GM19035 (cell line): ENCODE results near the gene PTH2.
"Not testable (repeated sequence)": the region's sequence is repeated elsewhere in the genome, so short reads cannot be mapped to it uniquely, and the experiment has no call there.

ENCODE experiments used
- ATAC-seq: cut with Tn5 transposase; IDR thresholded peaks from one replicate; pipeline ENCODE4 v1.9.1; 2021; ENCODE audit not compliant: unreplicated experiment

PTH2 gene

DNA sequence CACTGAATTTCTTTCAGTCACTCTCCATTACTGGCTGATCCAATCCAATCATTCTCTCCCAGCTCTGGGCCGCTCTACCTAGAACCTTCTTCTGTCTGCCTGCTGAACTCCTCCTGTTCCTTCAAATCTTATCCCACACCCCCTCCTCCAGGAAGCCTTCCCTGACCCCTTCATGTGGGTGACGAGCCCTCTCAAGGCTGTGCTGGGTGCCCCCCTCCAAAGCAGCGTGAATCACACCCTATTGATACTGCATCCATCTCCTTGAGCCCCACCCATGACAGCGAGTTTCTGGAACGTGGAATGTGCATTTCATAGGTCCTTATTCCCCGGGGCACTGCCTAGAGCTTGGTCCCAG is 25.2 kb upstream of the PTH2 start:
- no peak for ATAC-seq

DNA sequence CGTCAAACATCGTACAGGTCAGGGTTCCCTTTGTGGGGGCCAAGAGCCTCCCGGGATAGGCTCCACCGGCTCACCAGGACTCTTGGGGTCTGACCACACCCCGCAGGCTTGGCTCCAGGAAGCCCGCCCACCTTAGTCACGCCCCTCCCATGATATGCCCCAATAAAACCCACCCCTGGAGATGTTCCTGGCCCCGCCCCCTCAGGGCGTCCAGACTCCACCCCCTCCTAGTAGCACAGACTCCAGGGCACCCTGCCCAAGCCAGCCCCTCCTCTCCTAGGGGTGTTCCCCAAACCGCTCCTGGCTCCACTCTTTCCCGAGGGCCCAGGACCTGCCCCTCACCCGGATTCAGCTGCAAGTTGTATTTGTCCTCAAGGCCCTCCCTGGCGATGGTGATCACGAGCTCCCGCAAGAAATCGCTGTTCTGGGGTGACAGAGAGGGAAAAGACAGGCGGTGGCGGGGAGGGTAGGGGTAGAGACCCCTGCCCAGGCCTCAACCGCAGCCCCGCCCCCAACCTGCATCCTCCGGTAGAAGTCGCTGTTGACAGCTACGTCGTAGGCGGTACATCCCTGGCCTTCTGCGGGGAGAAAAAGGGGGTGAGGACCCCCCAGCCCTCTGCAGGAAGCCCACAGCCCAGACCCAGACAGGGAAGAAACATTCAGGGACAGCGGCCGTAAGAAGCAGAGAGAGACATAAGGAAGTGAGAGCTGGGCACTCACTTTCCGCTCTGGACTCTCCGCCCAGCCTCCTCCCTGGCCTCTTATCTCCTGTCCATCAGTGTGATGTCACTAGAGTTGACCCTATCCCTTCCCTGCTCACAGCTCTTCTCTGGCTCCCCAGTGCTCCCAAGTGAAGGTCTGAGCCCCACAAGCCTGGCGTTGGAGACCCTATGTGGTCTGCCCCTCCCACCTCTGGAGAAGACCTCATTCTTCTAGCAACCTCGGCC is 24.5 kb upstream of the PTH2 start:
- ATAC-seq, result no peak

- ATAC-seq, result no peak
Observed at GRCh38 chr19:49445997-49446396, 22.8 kb upstream of the PTH2 start.

DNA sequence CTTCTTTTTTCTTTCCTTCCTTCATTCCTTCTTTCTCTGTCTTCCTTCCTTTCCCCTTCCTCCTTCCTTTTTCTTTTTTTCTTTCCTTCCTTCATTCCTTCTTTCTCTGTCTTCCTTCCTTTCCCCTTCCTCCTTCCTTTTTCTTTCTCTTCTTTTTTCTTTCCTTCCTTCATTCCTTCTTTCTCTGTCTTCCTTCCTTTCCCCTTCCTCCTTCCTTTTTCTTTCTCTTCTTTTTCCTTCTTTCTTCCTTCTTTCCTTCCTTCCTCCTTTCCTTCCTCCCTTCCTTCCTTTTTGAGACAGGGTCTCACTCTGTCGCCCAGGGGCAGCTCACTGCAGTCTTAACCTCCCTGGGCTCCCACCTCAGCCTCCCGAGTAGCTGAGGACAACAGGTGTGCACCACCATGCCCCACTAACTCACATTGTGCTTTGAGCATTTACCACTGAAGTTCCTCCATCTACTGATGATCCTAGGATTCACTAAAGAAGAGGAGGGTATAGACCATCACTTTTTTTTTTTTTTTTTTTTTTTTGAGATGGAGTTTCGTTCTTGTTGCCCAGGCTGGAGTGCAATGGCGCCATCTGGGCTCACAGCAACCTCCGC is 21.0 kb upstream of the PTH2 start:
- not testable (repeated sequence) for ATAC-seq

- peak; percentile 80 for ATAC-seq
Observed at GRCh38 chr19:49443366-49444099, 20.3 kb upstream of the PTH2 start.

DNA sequence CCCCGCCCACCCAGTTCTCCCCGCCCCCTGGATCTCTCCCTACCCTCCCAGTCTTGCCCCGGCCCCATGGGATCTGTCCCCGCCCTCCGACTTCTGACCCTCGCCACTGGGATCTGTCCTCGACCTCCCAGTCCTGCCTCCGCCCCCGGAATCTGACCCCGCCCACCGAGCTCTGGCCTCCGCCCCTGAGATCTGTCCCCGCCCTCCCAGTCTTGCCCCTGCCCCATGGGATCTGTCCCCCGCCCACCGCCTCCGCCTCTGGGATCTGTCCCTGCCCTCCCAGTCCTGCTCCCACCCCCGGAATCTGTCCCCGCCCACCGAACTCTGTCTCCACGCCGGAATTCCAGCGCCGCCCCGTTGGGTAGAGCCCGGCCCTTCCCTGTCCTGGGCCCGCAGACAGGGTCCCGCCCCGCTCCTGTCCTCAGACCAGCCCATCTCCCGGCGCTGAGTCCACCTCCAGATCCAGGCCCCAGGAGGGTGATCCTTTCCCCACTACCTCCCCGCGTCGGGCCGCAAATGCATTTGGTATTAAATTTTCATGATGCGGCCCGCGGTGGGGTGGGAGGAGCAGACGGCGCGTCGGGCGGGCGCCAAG is 19.6 kb upstream of the PTH2 start:
- peak; percentile 19 for ATAC-seq

DNA sequence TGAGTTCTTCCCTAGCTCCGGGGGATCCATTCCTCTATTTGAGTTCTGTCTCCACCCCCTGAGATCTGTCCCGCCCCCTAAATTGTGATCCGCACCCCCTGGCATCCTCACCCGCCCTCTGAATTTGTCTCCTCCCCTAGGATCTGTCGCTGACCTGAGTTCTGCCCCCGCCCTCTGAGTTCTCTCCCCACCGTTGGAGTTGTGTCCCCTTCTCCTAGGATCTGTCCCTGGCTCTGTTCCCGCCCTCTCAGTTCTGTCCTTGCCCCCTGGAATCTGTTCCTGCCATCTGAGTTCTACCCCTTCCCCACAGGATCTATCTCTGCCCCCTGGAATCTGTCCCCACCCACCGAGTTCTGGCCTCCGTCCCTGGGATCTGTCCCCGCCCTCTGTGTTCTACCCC is 19.1 kb upstream of the PTH2 start:
- no peak for ATAC-seq

- ATAC-seq, result no peak
Observed at GRCh38 chr19:49441960-49442350, 18.7 kb upstream of the PTH2 start.

- ATAC-seq, result no peak
Observed at GRCh38 chr19:49441210-49441959, 18.1 kb upstream of the PTH2 start, which contains the start of gene SLC17A7. SLC17A7 (minus strand) TSS chr19:49441527; CDS start chr19:49441379, 148 bp downstream.

GRCh38 chr19:49440439-49441209 is 17.4 kb upstream of the PTH2 start:
- ATAC-seq, result no peak

DNA sequence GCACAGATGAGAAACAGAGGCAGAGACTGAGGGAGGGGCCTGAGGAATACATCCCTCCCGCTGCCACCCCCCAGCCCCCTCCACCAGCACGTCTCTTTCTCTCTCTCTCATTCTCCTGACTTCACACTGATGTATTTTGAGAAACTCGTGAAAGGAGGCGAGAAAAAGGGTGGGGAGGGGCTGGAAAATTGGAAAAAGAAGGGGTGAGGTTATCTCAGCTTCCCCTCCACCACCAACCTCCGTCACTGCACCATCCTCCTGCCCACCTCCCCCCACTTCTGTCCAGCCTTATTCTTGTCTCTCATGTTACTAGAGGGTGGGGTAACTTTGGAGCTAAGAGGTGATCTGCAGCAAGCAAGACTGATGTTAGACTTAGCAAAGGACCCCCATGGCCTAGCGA is 16.6 kb upstream of the PTH2 start:
- ATAC-seq, result no peak

GRCh38 chr19:49438261-49438660 is 15.0 kb upstream of the PTH2 start:
- ATAC-seq, result no peak

GRCh38 chr19:49437231-49437630 is 14.0 kb upstream of the PTH2 start:
- no peak for ATAC-seq

- ATAC-seq, result no peak
Observed at GRCh38 chr19:49436381-49437017, 13.3 kb upstream of the PTH2 start.

GRCh38 chr19:49435670-49436069 is 12.4 kb upstream of the PTH2 start:
- no peak for ATAC-seq

DNA sequence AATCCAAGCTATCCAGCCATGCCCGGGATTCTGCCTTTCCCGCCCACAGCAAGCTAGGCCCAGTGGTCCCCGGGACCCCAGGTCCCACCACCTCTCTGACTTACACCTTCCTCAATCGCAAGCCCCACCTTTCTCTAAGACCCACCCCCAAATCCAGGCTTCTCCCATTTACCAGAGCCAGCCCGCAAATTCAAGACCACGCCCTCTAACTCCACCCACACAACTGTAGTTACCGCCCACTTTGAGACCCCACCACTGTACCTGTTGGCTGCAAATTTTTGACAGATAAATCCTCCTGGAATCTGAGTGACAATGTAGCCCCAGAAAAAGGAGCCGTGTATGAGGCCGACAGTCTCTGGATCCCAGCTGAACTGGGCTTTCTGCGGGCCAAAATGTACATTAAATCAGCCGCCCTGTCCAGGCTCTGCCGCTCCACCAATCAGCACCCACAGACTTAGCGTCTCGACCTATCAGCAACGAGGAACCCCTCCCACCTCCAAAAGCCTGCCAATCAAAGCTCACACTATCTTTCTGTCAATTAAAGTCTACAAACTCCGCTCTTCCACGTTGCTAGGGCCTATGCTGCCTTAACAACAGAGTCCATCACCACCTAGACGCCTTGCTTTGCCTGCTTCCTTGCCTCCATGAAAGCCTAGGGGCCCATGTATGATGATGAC is 11.8 kb upstream of the PTH2 start:
- ATAC-seq, result no peak

DNA sequence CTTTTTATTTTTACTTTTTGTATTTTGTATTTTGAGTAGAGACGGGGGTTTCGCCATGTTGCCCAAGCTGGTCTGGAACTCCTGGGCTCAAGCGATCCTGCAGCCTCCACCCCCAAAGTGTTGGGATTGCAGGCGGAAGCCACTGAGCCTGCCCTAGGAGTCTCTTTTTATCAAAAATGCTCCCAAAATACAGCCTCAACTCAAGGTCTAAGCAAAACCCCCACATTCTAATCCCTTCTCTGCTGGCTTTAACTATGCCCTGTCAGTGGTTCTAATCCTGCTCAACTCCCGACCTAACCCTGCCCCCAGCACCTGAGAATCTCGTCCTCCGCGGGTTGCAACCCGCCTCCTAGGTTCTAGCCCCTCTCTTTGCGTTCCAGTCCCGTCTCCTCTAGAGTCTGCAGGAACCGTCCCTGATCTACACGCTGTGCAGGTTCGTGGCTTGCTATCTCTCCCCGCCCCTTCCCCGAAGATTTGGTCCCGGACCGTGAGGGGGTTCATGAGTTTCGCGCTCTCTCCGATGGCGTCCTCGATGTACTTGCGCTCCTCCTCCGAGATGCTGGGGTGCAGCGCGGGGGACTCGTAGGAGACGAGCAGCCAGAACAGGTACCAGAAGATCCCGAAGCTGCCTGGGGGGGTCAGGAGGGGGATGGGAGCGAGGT is 10.1 kb upstream of the PTH2 start:
- no peak for ATAC-seq
